GM21360 (cell line): ENCODE data around the gene TTC33.
"Not testable (repeated sequence)": the region's sequence is repeated elsewhere in the genome, so short reads cannot be mapped to it uniquely, and the experiment has no call there.

ENCODE experiments used
- ATAC-seq: cut with Tn5 transposase; IDR thresholded peaks from one replicate; pipeline ENCODE4 v1.9.1; 2021; ENCODE audit warnings: mild to moderate bottlenecking, moderate library complexity; ENCODE audit not compliant: unreplicated experiment

The TTC33 gene

GRCh38 chr5:40656091-40656490 lies 99.7 kb downstream of the TTC33 start:
- ATAC-seq, result not testable (repeated sequence)

- no peak for ATAC-seq
Observed at GRCh38 chr5:40655138-40655537, 100.6 kb downstream of the TTC33 start.

- ATAC-seq, result no peak
Observed at GRCh38 chr5:40654377-40654991, 101.3 kb downstream of the TTC33 start.

- ATAC-seq, result no peak
Observed at GRCh38 chr5:40653221-40654022, 102.3 kb downstream of the TTC33 start.

GRCh38 chr5:40652441-40653220 lies 103.1 kb downstream of the TTC33 start:
- ATAC-seq, result no peak

- no peak for ATAC-seq
Observed at GRCh38 chr5:40651201-40651600, 104.6 kb downstream of the TTC33 start.

- ATAC-seq, result no peak
Observed at GRCh38 chr5:40649463-40650030, 106.2 kb downstream of the TTC33 start.

- ATAC-seq, result no peak
Observed at GRCh38 chr5:40648150-40648549, 107.6 kb downstream of the TTC33 start.

GRCh38 chr5:40646266-40646665 lies 109.5 kb downstream of the TTC33 start:
- no peak for ATAC-seq

GRCh38 chr5:40639531-40639930 lies 116.2 kb downstream of the TTC33 start:
- not testable (repeated sequence) for ATAC-seq

- ATAC-seq, result no peak
Observed at GRCh38 chr5:40634593-40634992, 121.2 kb downstream of the TTC33 start.

GRCh38 chr5:40634154-40634553 lies 121.6 kb downstream of the TTC33 start:
- no peak for ATAC-seq

- no peak for ATAC-seq
Observed at GRCh38 chr5:40631236-40631635, 124.5 kb downstream of the TTC33 start.

- no peak for ATAC-seq
Observed at GRCh38 chr5:40630126-40630525, 125.6 kb downstream of the TTC33 start.

GRCh38 chr5:40628407-40628806 lies 127.4 kb downstream of the TTC33 start:
- ATAC-seq, result no peak

GRCh38 chr5:40627706-40628105 lies 128.1 kb downstream of the TTC33 start:
- no peak for ATAC-seq

- no peak for ATAC-seq
Observed at GRCh38 chr5:40626801-40627200, 129.0 kb downstream of the TTC33 start.

- ATAC-seq, result no peak
Observed at GRCh38 chr5:40623480-40624420, 132.0 kb downstream of the TTC33 start.

- ATAC-seq, result no peak
Observed at GRCh38 chr5:40622463-40623252, 133.1 kb downstream of the TTC33 start.
